MCF 10A (cell line): ENCODE measurements around the gene CHRM2. TPM values are rescaled to one million over a fixed set of nuclear protein-coding genes. Genes with fewer than 3 reads are reported as not detected.

ENCODE experiments used
- BruUV-seq: library from RNA; stranded (reverse); fragments of 400-500 nt; replicated peaks from 2 replicates; lab custom pipeline; 2021; lab: Mats Ljungman, UMichigan
- CTCF ChIA-PET: fragments of 300-600 bp; sonication (Branson Sonifier 250); formaldehyde crosslinking; extraction: SDS; loops from one replicate; lab custom pipeline; 2021; ENCODE audit warnings: antibody characterized with exemption, inconsistent platforms; lab: Yijun Ruan, JAX
- POLR2A ChIA-PET: fragments of 300-600, 350-650 bp; sonication (Branson Sonifier 250); formaldehyde crosslinking; extraction: SDS; loops from one replicate; lab custom pipeline; 2020; ENCODE audit warnings: antibody characterized with exemption, inconsistent platforms; lab: Yijun Ruan, JAX
- DNase-seq: peaks from one replicate; pipeline ENCODE4 v3.0.0-alpha.2; 2018; ENCODE audit not compliant: unreplicated experiment
- H3K27ac Mint-ChIP-seq: one replicate; pipeline ENCODE4 v1.8.0; 2022; ENCODE audit warnings: mild to moderate bottlenecking, low read depth, mixed read lengths; ENCODE audit not compliant: unreplicated experiment
- H3K27me3 Mint-ChIP-seq: one replicate; pipeline ENCODE4 v1.8.0; 2022; ENCODE audit warnings: mixed read lengths; ENCODE audit not compliant: insufficient read depth, unreplicated experiment
- H3K36me3 Mint-ChIP-seq: one replicate; pipeline ENCODE4 v1.8.0; 2022; ENCODE audit warnings: mild to moderate bottlenecking, moderate library complexity, mixed read lengths; ENCODE audit not compliant: insufficient read depth, unreplicated experiment
- H3K4me1 Mint-ChIP-seq: one replicate; pipeline ENCODE4 v1.8.0; 2022; ENCODE audit warnings: mixed read lengths; ENCODE audit not compliant: insufficient read depth, unreplicated experiment
- H3K4me3 Mint-ChIP-seq: one replicate; pipeline ENCODE4 v1.8.0; 2022; ENCODE audit warnings: mild to moderate bottlenecking, moderate library complexity, mixed read lengths; ENCODE audit not compliant: unreplicated experiment
- H3K9me3 Mint-ChIP-seq: one replicate; pipeline ENCODE4 v1.8.0; 2022; ENCODE audit warnings: mixed read lengths; ENCODE audit not compliant: unreplicated experiment
- CTCF ChIP-seq: fragments of 200-600 bp; IDR thresholded peaks from one replicate; pipeline ENCODE4 v1.8.0; 2022; ENCODE audit warnings: antibody characterized with exemption, mild to moderate bottlenecking; ENCODE audit not compliant: unreplicated experiment
- intact Hi-C: fragments of 100-400 bp; cut with micrococcal nuclease; formaldehyde crosslinking; loops from 2 replicates; pipeline ENCODE4 v1.14.1; 2022
- total RNA-seq: library from RNA; stranded (reverse); gene quantifications from 2 replicates; pipeline ENCODE4 v1.2.3, GENCODE V29; 2022

Gene CHRM2
- total RNA-seq, 1 experiment from 2014 or later, result not detected

GRCh38 chr7:137036768-137037167 is 168.3 kb downstream of the CHRM2 start:
- CTCF ChIA-PET, result no interaction called here

GRCh38 chr7:137038706-137039105 is 170.3 kb downstream of the CHRM2 start:
- CTCF ChIA-PET, result no interaction called here
- peaks cover 13% of the 10 kb centered on the region for H3K27me3 Mint-ChIP-seq
- no peak overlapping the region for H3K27ac Mint-ChIP-seq

More at GRCh38 chr7:137036768-137037167, 168.3 kb downstream of the CHRM2 start:
- POLR2A ChIA-PET, result no interaction called here
- no TSS peak for BruUV-seq
- Mint-ChIP-seq H3K27me3 (no peaks in the 10 kb centered on the region), H3K36me3 (no peaks in the 10 kb centered on the region), H3K9me3 (no peaks in the 10 kb centered on the region), H3K4me3 (no peak overlapping the region), H3K27ac (no peak overlapping the region), H3K4me1 (no peaks in the 10 kb centered on the region)
- DNase-seq, result no peak
- TF ChIP-seq CTCF, result no peak
- intact Hi-C loops, result no loop called here

GRCh38 chr7:137040745-137041144 is 172.3 kb downstream of the CHRM2 start:
- BruUV-seq, result no TSS peak
- DNase-seq, result no peak
- H3K36me3 Mint-ChIP-seq, result no peaks in the 10 kb centered on the region
- POLR2A ChIA-PET, result no interaction called here
- no peaks in the 10 kb centered on the region for H3K4me1 Mint-ChIP-seq
- H3K4me3 Mint-ChIP-seq, result no peak overlapping the region
- CTCF ChIA-PET, result no interaction called here
- peaks cover 11% of the 10 kb centered on the region for H3K9me3 Mint-ChIP-seq
- TF ChIP-seq CTCF, result no peak
- peaks cover 13% of the 10 kb centered on the region for H3K27me3 Mint-ChIP-seq
- H3K27ac Mint-ChIP-seq, result no peak overlapping the region
- intact Hi-C loops, result no loop called here

More at GRCh38 chr7:137038706-137039105, 170.3 kb downstream of the CHRM2 start:
- BruUV-seq, result no TSS peak
- no peaks in the 10 kb centered on the region for H3K36me3 Mint-ChIP-seq
- H3K9me3 Mint-ChIP-seq, result peaks cover 11% of the 10 kb centered on the region
- intact Hi-C loops, result no loop called here
- no peak overlapping the region for H3K4me3 Mint-ChIP-seq
- H3K4me1 Mint-ChIP-seq, result no peaks in the 10 kb centered on the region
- no peak for TF ChIP-seq CTCF
- no peak for DNase-seq
- POLR2A ChIA-PET, result no interaction called here

- Mint-ChIP-seq H3K36me3 (no peaks in the 10 kb centered on the region), H3K4me3 (no peak overlapping the region), H3K27ac (no peak overlapping the region), H3K27me3 (peaks cover 13% of the 10 kb centered on the region), H3K9me3 (peaks cover 11% of the 10 kb centered on the region), H3K4me1 (no peaks in the 10 kb centered on the region)
- ChIA-PET POLR2A (no interaction called here), CTCF (no interaction called here)
- no peak for TF ChIP-seq CTCF
- DNase-seq, result no peak
- no TSS peak for BruUV-seq
- intact Hi-C loops, result no loop called here
Measured at GRCh38 chr7:137045573-137045972, 177.1 kb downstream of the CHRM2 start.
